Hepatocyte (in vitro differentiated cells): ENCODE data around the gene PGLYRP4. TPM values are rescaled to one million over a fixed set of nuclear protein-coding genes. Genes with fewer than 3 reads are reported as not detected.

Experiments used
- DNase-seq: peaks from one replicate; pipeline ENCODE4 v3.0.0-alpha.2; 2016; ENCODE audit warnings: low spot score
- H2AFZ ChIP-seq: fragments of 200-600 bp; sonication (generic); 2 replicates; pipeline ENCODE4 v1.6.0; 2016; ENCODE audit warnings: antibody characterized with exemption, mild to moderate bottlenecking
- H3K27ac ChIP-seq: fragments of 200-600 bp; sonication (generic); 2 replicates; pipeline ENCODE4 v1.5.1; 2016; ENCODE audit warnings: mild to moderate bottlenecking
- H3K27me3 ChIP-seq: fragments of 200-600 bp; sonication (generic); 2 replicates; pipeline ENCODE4 v1.6.1; 2016
- H3K36me3 ChIP-seq: fragments of 200-600 bp; sonication (generic); replicated peaks from 2 replicates; pipeline ENCODE4 v1.5.1; 2016; ENCODE audit warnings: low read depth; ENCODE audit not compliant: insufficient read depth
- H3K4me1 ChIP-seq: fragments of 200-600 bp; sonication (generic); 2 replicates; pipeline ENCODE4 v1.5.1; 2016; ENCODE audit warnings: mild to moderate bottlenecking, moderate library complexity; ENCODE audit not compliant: insufficient read depth
- H3K4me2 ChIP-seq: fragments of 200-600 bp; sonication (generic); 2 replicates; pipeline ENCODE4 v1.6.0; 2016
- H3K4me3 ChIP-seq: fragments of 200-600 bp; sonication (generic); 2 replicates; pipeline ENCODE4 v1.5.1; 2016; ENCODE audit warnings: mild to moderate bottlenecking
- H3K79me2 ChIP-seq: fragments of 200-600 bp; sonication (generic); 2 replicates; pipeline ENCODE4 v1.6.0; 2017; ENCODE audit warnings: mild to moderate bottlenecking
- H3K9me2 ChIP-seq: fragments of 200-600 bp; sonication (generic); replicated peaks from 2 replicates; pipeline ENCODE4 v1.6.0; 2017; ENCODE audit warnings: mild to moderate bottlenecking; ENCODE audit not compliant: insufficient read depth
- H3K9me3 ChIP-seq: fragments of 200-600 bp; sonication (generic); 2 replicates; pipeline ENCODE4 v1.5.1; 2016; ENCODE audit warnings: low read depth, mild to moderate bottlenecking
- H4K20me1 ChIP-seq: fragments of 200-600 bp; sonication (generic); 2 replicates; pipeline ENCODE4 v1.6.0; 2016; ENCODE audit warnings: mild to moderate bottlenecking; ENCODE audit not compliant: insufficient read depth, poor library complexity, severe bottlenecking
- CTCF ChIP-seq: fragments of 200-600 bp; sonication (generic); IDR thresholded peaks from 2 replicates; pipeline ENCODE4 v1.5.1; 2016; ENCODE audit warnings: antibody characterized with exemption, mild to moderate bottlenecking; ENCODE audit not compliant: poor library complexity
- EZH2 ChIP-seq: fragments of 200-600 bp; sonication (generic); IDR thresholded peaks from 2 replicates; pipeline ENCODE4 v1.6.1; 2016; ENCODE audit warnings: antibody characterized with exemption, mild to moderate bottlenecking, borderline replicate concordance
- EZH2phosphoT487 ChIP-seq: fragments of 200-600 bp; sonication (generic); IDR thresholded peaks from one replicate; pipeline ENCODE4 v1.6.1; 2018; ENCODE audit warnings: antibody characterized with exemption, mild to moderate bottlenecking, low read depth, moderate library complexity; ENCODE audit not compliant: unreplicated experiment, severe bottlenecking
- WGBS: methylation state at CpG from one replicate; pipeline ENCODE4 v1.1.6; 2016; ENCODE audit warnings: low lambda C conversion rate; ENCODE audit errors: missing lambda C conversion rate; 5-methylcytosine and 5-hydroxymethylcytosine counted together
- polyA plus RNA-seq: library from polyadenylated mRNA; unstranded; fragments of >200 nt; fragmentation: Nextera tagmentation; extraction: Ambion mirVana; gene quantifications from 2 replicates; pipeline ENCODE4 v1.2.1, GENCODE V29; 2016
- total RNA-seq: library from RNA; depleted of rRNA; stranded (reverse); fragments of >200 nt; gene quantifications from 2 replicates; pipeline ENCODE4 v1.2.3, GENCODE V29; 2014

PGLYRP4 gene
- total and polyA plus RNA-seq, 2 experiments from 2014 or later, result not detected

GRCh38 chr1:153360190-153360589 is 11.5 kb upstream of the PGLYRP4 start:
- Histone ChIP-seq H3K9me3 (no peaks in the 10 kb centered on the region), H3K4me1 (no peaks in the 10 kb centered on the region), H3K79me2 (no peaks in the 10 kb centered on the region), H3K4me2 (no peak overlapping the region), H2AFZ (no peak overlapping the region), H4K20me1 (no peaks in the 10 kb centered on the region), H3K27me3 (peaks cover 4% of the 10 kb centered on the region), H3K4me3 (no peak overlapping the region), H3K36me3 (no peaks in the 10 kb centered on the region), H3K27ac (no peak overlapping the region), H3K9me2 (no peaks in the 10 kb centered on the region)
- 90% methylated on average over 2 of the region's 2 CpGs for WGBS
- no peak for TF ChIP-seq CTCF
- TF ChIP-seq EZH2phosphoT487, result no peak
- no peak for TF ChIP-seq EZH2
- DNase-seq, result no peak

GRCh38 chr1:153359241-153359640 is 10.6 kb upstream of the PGLYRP4 start:
- no peaks in the 10 kb centered on the region for H4K20me1 ChIP-seq
- no peak overlapping the region for H2AFZ ChIP-seq
- H3K27me3 ChIP-seq, result peaks cover 4% of the 10 kb centered on the region
- no peaks in the 10 kb centered on the region for H3K79me2 ChIP-seq
- no peak for TF ChIP-seq EZH2phosphoT487
- TF ChIP-seq CTCF, result no peak
- TF ChIP-seq EZH2, result no peak
- no peak for DNase-seq
- H3K4me3 ChIP-seq, result no peak overlapping the region
- H3K9me2 ChIP-seq, result no peaks in the 10 kb centered on the region
- no peaks in the 10 kb centered on the region for H3K4me1 ChIP-seq
- H3K36me3 ChIP-seq, result no peaks in the 10 kb centered on the region
- no peak overlapping the region for H3K4me2 ChIP-seq
- 91% methylated on average over 3 of the region's 6 CpGs for WGBS
- no peak overlapping the region for H3K27ac ChIP-seq
- no peaks in the 10 kb centered on the region for H3K9me3 ChIP-seq

GRCh38 chr1:153358691-153358975 is 10.0 kb upstream of the PGLYRP4 start:
- Histone ChIP-seq H3K27me3 (peaks cover 4% of the 10 kb centered on the region), H3K4me3 (no peak overlapping the region), H3K4me1 (no peaks in the 10 kb centered on the region), H3K36me3 (no peaks in the 10 kb centered on the region), H3K4me2 (no peak overlapping the region), H3K9me3 (no peaks in the 10 kb centered on the region), H2AFZ (no peak overlapping the region), H3K9me2 (no peaks in the 10 kb centered on the region), H3K27ac (no peak overlapping the region), H4K20me1 (no peaks in the 10 kb centered on the region), H3K79me2 (no peaks in the 10 kb centered on the region)
- WGBS, result 91% methylated on average over 3 of the region's 3 CpGs
- no peak for DNase-seq
- TF ChIP-seq EZH2phosphoT487 (no peak), CTCF (no peak)
